MCF 10A (cell line): ENCODE measurements around the gene ROBO2. TPM values are rescaled to one million over a fixed set of nuclear protein-coding genes. Genes with fewer than 3 reads are reported as not detected.

Experiments
- BruUV-seq: library from RNA; stranded (reverse); fragments of 400-500 nt; replicated peaks from 2 replicates; lab custom pipeline; 2021; lab: Mats Ljungman, UMichigan
- CTCF ChIA-PET: fragments of 300-600 bp; sonication (Branson Sonifier 250); formaldehyde crosslinking; extraction: SDS; loops from one replicate; lab custom pipeline; 2021; ENCODE audit warnings: antibody characterized with exemption, inconsistent platforms; lab: Yijun Ruan, JAX
- POLR2A ChIA-PET: fragments of 300-600, 350-650 bp; sonication (Branson Sonifier 250); formaldehyde crosslinking; extraction: SDS; loops from one replicate; lab custom pipeline; 2020; ENCODE audit warnings: antibody characterized with exemption, inconsistent platforms; lab: Yijun Ruan, JAX
- DNase-seq: peaks from one replicate; pipeline ENCODE4 v3.0.0-alpha.2; 2018; ENCODE audit not compliant: unreplicated experiment
- H3K27ac Mint-ChIP-seq: one replicate; pipeline ENCODE4 v1.8.0; 2022; ENCODE audit warnings: mild to moderate bottlenecking, low read depth, mixed read lengths; ENCODE audit not compliant: unreplicated experiment
- H3K27me3 Mint-ChIP-seq: one replicate; pipeline ENCODE4 v1.8.0; 2022; ENCODE audit warnings: mixed read lengths; ENCODE audit not compliant: insufficient read depth, unreplicated experiment
- H3K36me3 Mint-ChIP-seq: one replicate; pipeline ENCODE4 v1.8.0; 2022; ENCODE audit warnings: mild to moderate bottlenecking, moderate library complexity, mixed read lengths; ENCODE audit not compliant: insufficient read depth, unreplicated experiment
- H3K4me1 Mint-ChIP-seq: one replicate; pipeline ENCODE4 v1.8.0; 2022; ENCODE audit warnings: mixed read lengths; ENCODE audit not compliant: insufficient read depth, unreplicated experiment
- H3K4me3 Mint-ChIP-seq: one replicate; pipeline ENCODE4 v1.8.0; 2022; ENCODE audit warnings: mild to moderate bottlenecking, moderate library complexity, mixed read lengths; ENCODE audit not compliant: unreplicated experiment
- H3K9me3 Mint-ChIP-seq: one replicate; pipeline ENCODE4 v1.8.0; 2022; ENCODE audit warnings: mixed read lengths; ENCODE audit not compliant: unreplicated experiment
- CTCF ChIP-seq: fragments of 200-600 bp; IDR thresholded peaks from one replicate; pipeline ENCODE4 v1.8.0; 2022; ENCODE audit warnings: antibody characterized with exemption, mild to moderate bottlenecking; ENCODE audit not compliant: unreplicated experiment
- intact Hi-C: fragments of 100-400 bp; cut with micrococcal nuclease; formaldehyde crosslinking; loops from 2 replicates; pipeline ENCODE4 v1.14.1; 2022
- total RNA-seq: library from RNA; stranded (reverse); gene quantifications from 2 replicates; pipeline ENCODE4 v1.2.3, GENCODE V29; 2022

Gene ROBO2
- total RNA-seq, 1 experiment from 2014 or later = not detected

- Mint-ChIP-seq H3K36me3 (no peaks in the 10 kb centered on the region), H3K4me1 (no peaks in the 10 kb centered on the region), H3K9me3 (no peaks in the 10 kb centered on the region), H3K4me3 (no peak overlapping the region), H3K27me3 (peaks cover 35% of the 10 kb centered on the region), H3K27ac (no peak overlapping the region)
- ChIA-PET POLR2A (interaction anchor here (0.8 to 1.3 kb wide), 2 partner anchors 9 to 10 kb away, joined by 3 to 4 read pairs; no protein-coding TSS in a partner anchor), CTCF (no interaction called here)
- BruUV-seq = no TSS peak
- no peak for TF ChIP-seq CTCF
- intact Hi-C loops = no loop called here
- no peak for DNase-seq
Measured at GRCh38 chr3:77102951-77103769, 63.3 kb downstream of the ROBO2 start.

- intact Hi-C loops = no loop called here
- H3K4me1 Mint-ChIP-seq = no peaks in the 10 kb centered on the region
- BruUV-seq = no TSS peak
- DNase-seq = no peak
- no peak overlapping the region for H3K4me3 Mint-ChIP-seq
- ChIA-PET POLR2A (no interaction called here), CTCF (no interaction called here)
- no peak overlapping the region for H3K27ac Mint-ChIP-seq
- no peaks in the 10 kb centered on the region for H3K9me3 Mint-ChIP-seq
- no peaks in the 10 kb centered on the region for H3K36me3 Mint-ChIP-seq
- peaks cover 75% of the 10 kb centered on the region for H3K27me3 Mint-ChIP-seq
- no peak for TF ChIP-seq CTCF
Measured at GRCh38 chr3:77122652-77123051, 82.8 kb downstream of the ROBO2 start.

GRCh38 chr3:77125966-77126365, 86.1 kb downstream of the ROBO2 start:
- ChIA-PET CTCF (interaction anchor here (1.4 kb wide), 1 partner anchor 8 kb away, joined by 6 read pairs; no protein-coding TSS in a partner anchor), POLR2A (no interaction called here)
- no peaks in the 10 kb centered on the region for H3K9me3 Mint-ChIP-seq
- BruUV-seq = no TSS peak
- no peaks in the 10 kb centered on the region for H3K4me1 Mint-ChIP-seq
- no peaks in the 10 kb centered on the region for H3K36me3 Mint-ChIP-seq
- intact Hi-C loops = no loop called here
- H3K27ac Mint-ChIP-seq = no peak overlapping the region
- TF ChIP-seq CTCF = no peak
- no peak overlapping the region for H3K4me3 Mint-ChIP-seq
- no peak for DNase-seq
- peaks cover 74% of the 10 kb centered on the region for H3K27me3 Mint-ChIP-seq

- Mint-ChIP-seq H3K27ac (no peak overlapping the region), H3K9me3 (no peaks in the 10 kb centered on the region), H3K27me3 (peaks cover 70% of the 10 kb centered on the region), H3K36me3 (no peaks in the 10 kb centered on the region), H3K4me3 (no peak overlapping the region), H3K4me1 (no peaks in the 10 kb centered on the region)
- POLR2A ChIA-PET = interaction anchor here (0.6 kb wide), 1 partner anchor 187 kb away, joined by 3 read pairs; no protein-coding TSS in a partner anchor
- DNase-seq = no peak
- TF ChIP-seq CTCF = no peak
- no TSS peak for BruUV-seq
- intact Hi-C loops = no loop called here
- CTCF ChIA-PET = no interaction called here
Measured at GRCh38 chr3:77134769-77135168, 94.9 kb downstream of the ROBO2 start.
